Large intestine (tissue), 3 donors: Measurements from ENCODE around the gene PIK3C2G. TPM values are rescaled to one million over a fixed set of nuclear protein-coding genes. Genes with fewer than 3 reads are reported as not detected.
A peak's percentile ranks its signal among the peaks of the same experiment; 100 is the strongest.

ENCODE experiments used
- DNase-seq, 2 donors: peaks; one replicate each; pipeline versions ENCODE4 v3.0.0 to v3.0.0-alpha.2; 2013
- H3K27ac ChIP-seq: one replicate; pipeline ENCODE4 v1.5.1; 2013; ENCODE audit warnings: low read length
- H3K27me3 ChIP-seq: 2 replicates; pipeline ENCODE4 v1.6.1; 2013; ENCODE audit warnings: low read length; ENCODE audit not compliant: control insufficient read depth, insufficient read depth
- H3K36me3 ChIP-seq: 2 replicates; pipeline ENCODE4 v1.6.1; 2013; ENCODE audit warnings: low read length; ENCODE audit not compliant: control insufficient read depth, insufficient read depth
- H3K4me1 ChIP-seq: one replicate; pipeline ENCODE4 v1.6.1; 2013; ENCODE audit warnings: low read length; ENCODE audit not compliant: control insufficient read depth, insufficient read depth
- H3K4me3 ChIP-seq: one replicate; pipeline ENCODE4 v1.5.1; 2013; ENCODE audit warnings: low read length
- H3K9me3 ChIP-seq: one replicate; pipeline ENCODE4 v1.6.1; 2013; ENCODE audit warnings: mild to moderate bottlenecking, low read depth, low read length, moderate library complexity; ENCODE audit not compliant: control insufficient read depth
- whole genome bisulfite sequencing: methylation state at CpG from one replicate; pipeline ENCODE4 v1.1.5; 2013; ENCODE audit warnings: low lambda C conversion rate; ENCODE audit not compliant: insufficient coverage; 5-methylcytosine and 5-hydroxymethylcytosine counted together
- polyA plus RNA-seq: library from polyadenylated mRNA; unstranded; fragments of 120-200 nt; gene quantifications from one replicate; pipeline ENCODE4 v1.2.1, GENCODE V29; 2013

The PIK3C2G gene
- polyA plus RNA-seq, 1 donor: 2.1 TPM

DNA sequence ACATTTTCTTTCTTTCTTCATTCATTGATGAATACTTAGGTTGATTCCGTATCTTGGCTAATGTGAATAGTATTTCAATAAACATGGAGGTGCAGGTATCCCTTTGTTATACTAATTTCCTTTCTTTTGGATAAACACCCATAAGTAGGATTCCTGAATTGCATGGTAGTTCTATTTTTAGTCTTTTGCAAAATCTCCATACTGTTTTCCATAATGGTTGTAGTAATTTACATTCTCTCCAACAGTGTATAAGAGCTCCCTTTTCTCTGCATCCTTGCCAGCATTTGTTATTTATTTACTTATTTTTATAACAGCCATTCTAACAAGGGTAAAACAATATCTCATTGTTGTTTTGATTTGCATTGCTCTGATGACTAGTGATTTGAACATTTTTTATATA lies 36.6 kb downstream of the PIK3C2G start:
- no CpG with 5 or more reads among the region's 1 CpG for WGBS
- no peaks in the 10 kb centered on the region for H3K27me3 ChIP-seq
- no peaks in the 10 kb centered on the region for H3K36me3 ChIP-seq
- peaks cover 8% of the 10 kb centered on the region for H3K9me3 ChIP-seq
- no peaks in the 10 kb centered on the region for H3K4me1 ChIP-seq
- H3K27ac ChIP-seq: no peak overlapping the region
- H3K4me3 ChIP-seq: no peak overlapping the region
- DNase-seq: no peak

DNA sequence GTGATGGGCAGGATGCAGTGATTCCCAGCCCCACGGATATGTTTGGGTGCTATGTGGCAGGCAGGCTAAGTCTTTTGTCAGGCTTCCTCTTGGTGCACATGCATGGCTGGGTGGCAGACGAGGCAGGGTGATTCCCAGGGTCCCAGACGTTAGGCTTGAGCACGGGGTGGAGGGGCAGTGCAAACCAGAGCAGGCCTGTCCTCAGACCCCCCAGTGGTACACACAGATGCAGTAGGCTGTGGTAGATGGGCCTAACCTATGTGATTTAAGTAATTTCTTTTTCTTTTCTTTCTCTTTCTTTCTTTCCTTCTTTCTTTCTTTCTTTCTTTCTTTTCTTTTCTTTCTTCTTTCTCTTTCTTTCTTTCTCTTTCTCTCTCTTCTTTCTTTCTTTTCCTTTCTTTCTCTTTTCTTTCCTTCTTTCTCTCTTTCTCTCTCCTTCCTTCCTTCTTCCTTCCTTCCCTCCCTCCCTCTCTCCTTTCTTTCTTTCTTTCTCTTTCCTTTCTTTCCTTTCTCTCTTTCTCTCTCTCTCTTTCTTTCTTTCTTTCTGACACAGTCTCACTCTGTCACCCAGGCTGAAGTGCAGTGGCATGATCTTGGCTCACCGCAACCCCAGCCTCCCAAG lies 41.6 kb downstream of the PIK3C2G start:
- Histone ChIP-seq H3K4me1 (no peaks in the 10 kb centered on the region), H3K36me3 (no peaks in the 10 kb centered on the region), H3K9me3 (peaks cover 8% of the 10 kb centered on the region), H3K27me3 (no peaks in the 10 kb centered on the region), H3K4me3 (no peak overlapping the region), H3K27ac (no peak overlapping the region)
- DNase-seq: no peak
- WGBS: no CpG with 5 or more reads among the region's 5 CpGs

DNA sequence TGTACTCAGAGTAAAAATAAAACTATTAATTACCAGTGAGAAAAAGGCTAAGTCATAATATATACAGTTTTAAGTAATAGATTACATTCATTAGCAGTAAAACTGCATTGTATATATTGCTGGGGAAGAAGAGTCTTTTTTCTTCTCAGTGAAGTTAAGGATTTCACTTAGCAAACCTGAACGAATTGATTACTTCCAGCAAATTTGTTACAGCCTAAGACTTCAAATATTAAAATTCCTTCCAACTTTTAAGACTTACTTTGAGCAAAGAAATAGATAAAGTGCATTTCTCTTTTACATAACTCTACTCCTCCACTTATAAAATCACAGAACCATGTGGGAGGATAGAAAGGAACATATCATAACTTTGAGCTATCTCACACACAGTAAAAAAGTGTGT lies 43.3 kb downstream of the PIK3C2G start:
- 80% methylated on average over 1 of the region's 1 CpG for WGBS
- H3K27ac ChIP-seq: no peak overlapping the region
- peaks cover 8% of the 10 kb centered on the region for H3K9me3 ChIP-seq
- no peaks in the 10 kb centered on the region for H3K27me3 ChIP-seq
- no peaks in the 10 kb centered on the region for H3K4me1 ChIP-seq
- no peak overlapping the region for H3K4me3 ChIP-seq
- no peak for DNase-seq
- no peaks in the 10 kb centered on the region for H3K36me3 ChIP-seq

DNA sequence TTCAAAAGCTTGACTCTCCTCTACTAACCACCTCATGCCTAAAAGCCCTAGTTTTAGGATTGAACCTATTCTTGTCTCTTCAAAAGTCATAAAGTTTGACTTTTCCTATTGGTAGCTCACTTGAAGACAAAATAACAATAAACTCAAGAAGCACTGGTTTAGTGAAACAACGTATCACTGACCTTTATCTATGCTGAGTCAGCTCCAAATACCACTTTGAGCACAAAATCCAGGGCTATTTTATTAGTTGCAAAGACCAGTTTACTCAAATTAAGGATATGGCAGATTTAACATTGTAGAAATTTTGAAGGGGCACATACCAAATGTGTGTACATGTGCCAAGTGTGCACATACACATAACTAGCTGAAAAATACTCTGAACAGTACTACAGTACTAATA lies 45.0 kb downstream of the PIK3C2G start:
- no peaks in the 10 kb centered on the region for H3K4me1 ChIP-seq
- no peak for DNase-seq
- no CpG with 5 or more reads among the region's 1 CpG for WGBS
- H3K27me3 ChIP-seq: no peaks in the 10 kb centered on the region
- no peak overlapping the region for H3K4me3 ChIP-seq
- H3K27ac ChIP-seq: no peak overlapping the region
- peaks cover 6% of the 10 kb centered on the region for H3K9me3 ChIP-seq
- no peaks in the 10 kb centered on the region for H3K36me3 ChIP-seq

DNA sequence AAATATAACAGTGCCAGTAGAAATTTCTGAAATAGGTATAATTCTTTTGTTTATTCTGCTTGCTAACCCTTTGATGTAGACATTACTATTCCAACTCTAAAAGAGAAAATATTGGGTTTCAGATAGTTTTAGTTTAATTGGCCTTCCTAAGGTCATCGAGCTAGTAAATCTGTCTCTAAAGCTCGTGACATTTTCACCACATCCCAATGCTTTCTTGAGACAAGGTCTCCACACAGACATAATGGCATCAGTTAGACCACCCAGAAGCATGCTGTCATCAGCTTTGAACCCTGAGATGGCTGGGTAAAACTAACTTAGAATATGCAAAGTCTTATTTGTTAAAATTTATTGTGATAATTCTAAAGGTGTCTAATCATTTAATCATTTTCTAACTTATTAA lies 52.0 kb downstream of the PIK3C2G start:
- H3K4me1 ChIP-seq: no peaks in the 10 kb centered on the region
- DNase-seq: no peak
- no CpG with 5 or more reads among the region's 2 CpGs for WGBS
- no peak overlapping the region for H3K27ac ChIP-seq
- no peak overlapping the region for H3K4me3 ChIP-seq
- no peaks in the 10 kb centered on the region for H3K9me3 ChIP-seq
- no peaks in the 10 kb centered on the region for H3K27me3 ChIP-seq
- no peaks in the 10 kb centered on the region for H3K36me3 ChIP-seq

DNA sequence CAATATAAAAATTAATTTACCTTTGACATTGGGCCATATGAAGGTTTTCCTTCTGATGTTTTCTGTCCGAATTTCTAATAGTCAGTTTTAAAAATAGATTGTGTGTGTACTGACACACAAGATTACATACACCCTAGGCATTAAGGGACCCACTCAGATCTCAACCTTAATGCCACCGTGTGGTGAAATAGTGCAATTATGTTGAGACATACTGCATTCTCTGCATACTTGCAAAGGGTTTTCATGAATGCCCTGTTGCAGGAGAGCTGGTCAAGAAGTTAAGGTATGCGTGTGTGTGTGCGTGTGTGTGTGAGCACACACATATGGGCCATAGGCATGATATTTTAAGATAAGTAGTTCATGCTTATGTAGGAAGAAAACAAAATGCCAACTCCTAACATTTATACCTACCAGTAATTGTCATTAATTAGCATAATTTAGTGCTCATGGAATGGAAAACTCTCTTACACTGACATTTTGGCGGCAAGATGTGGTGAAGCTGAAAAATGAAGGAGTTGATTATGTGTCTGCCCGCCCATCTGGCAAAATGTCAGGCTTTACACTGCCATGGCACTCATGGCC lies 58.8 kb downstream of the PIK3C2G start:
- Histone ChIP-seq H3K36me3 (no peaks in the 10 kb centered on the region), H3K27ac (no peak overlapping the region), H3K4me3 (no peak overlapping the region), H3K27me3 (no peaks in the 10 kb centered on the region), H3K4me1 (peaks cover 6% of the 10 kb centered on the region), H3K9me3 (no peaks in the 10 kb centered on the region)
- WGBS: no CpG with 5 or more reads among the region's 6 CpGs
- DNase-seq: peak in 1 of 2 donors; percentile 59

DNA sequence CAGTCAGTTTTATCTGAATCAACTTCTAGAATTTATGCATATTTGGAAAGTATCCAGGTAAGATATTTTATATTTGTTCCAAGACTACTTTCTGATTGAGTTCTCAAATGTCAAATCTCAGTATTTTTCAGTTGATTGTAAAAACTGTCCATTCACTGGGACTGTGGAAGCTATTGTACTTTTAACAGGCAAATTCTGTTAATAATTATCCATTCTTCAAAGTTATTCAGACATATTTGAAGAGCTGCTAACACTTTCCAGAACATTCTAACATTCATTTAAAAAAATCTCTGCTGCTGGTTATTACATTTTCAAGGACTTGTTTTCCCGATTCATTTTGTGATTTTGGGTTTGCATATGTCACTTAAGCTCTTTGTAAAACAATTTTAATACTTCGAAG lies 59.7 kb downstream of the PIK3C2G start:
- WGBS: 80% methylated on average over 1 of the region's 2 CpGs
- H3K36me3 ChIP-seq: no peaks in the 10 kb centered on the region
- peaks cover 6% of the 10 kb centered on the region for H3K4me1 ChIP-seq
- no peaks in the 10 kb centered on the region for H3K9me3 ChIP-seq
- H3K27ac ChIP-seq: no peak overlapping the region
- H3K27me3 ChIP-seq: no peaks in the 10 kb centered on the region
- no peak overlapping the region for H3K4me3 ChIP-seq
- DNase-seq: no peak

DNA sequence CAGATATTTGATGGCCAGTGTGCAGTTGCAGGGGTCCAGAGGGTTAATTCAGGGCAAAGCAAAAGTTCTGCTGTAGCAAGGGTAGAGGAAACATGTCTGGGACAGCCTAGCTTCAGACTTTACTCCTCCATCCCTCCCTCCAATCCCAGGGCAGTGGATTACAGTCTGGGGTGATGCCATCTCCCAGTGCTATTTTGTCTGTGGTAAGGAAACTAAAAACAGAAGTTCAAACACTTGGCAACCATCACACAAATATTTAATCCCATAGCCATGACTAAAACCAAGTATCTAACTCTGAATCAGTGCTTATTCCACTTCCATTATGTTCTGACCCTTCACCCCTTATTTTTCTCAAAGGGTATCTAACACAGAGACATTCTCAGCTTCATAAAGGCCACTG lies 61.8 kb downstream of the PIK3C2G start:
- no peak for DNase-seq
- Histone ChIP-seq H3K9me3 (no peaks in the 10 kb centered on the region), H3K27me3 (no peaks in the 10 kb centered on the region), H3K4me3 (no peak overlapping the region), H3K36me3 (no peaks in the 10 kb centered on the region), H3K4me1 (peaks cover 6% of the 10 kb centered on the region), H3K27ac (no peak overlapping the region)

DNA sequence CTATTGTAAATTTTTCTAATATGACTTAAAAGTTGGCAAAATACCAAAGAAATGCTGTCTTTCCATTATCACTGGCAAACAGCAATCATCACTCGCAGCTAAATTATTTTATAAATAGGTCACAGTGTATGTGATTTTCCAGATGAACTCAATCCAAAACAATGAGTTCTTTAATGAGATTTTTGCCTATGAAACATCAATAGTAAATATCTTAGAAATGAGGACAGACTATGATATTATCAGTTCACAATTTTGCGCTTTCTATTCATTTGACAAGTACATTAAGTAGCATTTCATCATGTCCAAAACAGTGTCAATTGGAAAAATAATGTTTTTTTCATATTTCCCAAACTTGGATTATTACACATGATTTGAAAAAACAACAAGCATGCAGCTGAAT lies 65.7 kb downstream of the PIK3C2G start:
- H3K9me3 ChIP-seq: no peaks in the 10 kb centered on the region
- no peak for DNase-seq
- 83% methylated on average over 2 of the region's 2 CpGs for WGBS
- no peaks in the 10 kb centered on the region for H3K4me1 ChIP-seq
- H3K4me3 ChIP-seq: no peak overlapping the region
- no peaks in the 10 kb centered on the region for H3K36me3 ChIP-seq
- no peaks in the 10 kb centered on the region for H3K27me3 ChIP-seq
- H3K27ac ChIP-seq: no peak overlapping the region

DNA sequence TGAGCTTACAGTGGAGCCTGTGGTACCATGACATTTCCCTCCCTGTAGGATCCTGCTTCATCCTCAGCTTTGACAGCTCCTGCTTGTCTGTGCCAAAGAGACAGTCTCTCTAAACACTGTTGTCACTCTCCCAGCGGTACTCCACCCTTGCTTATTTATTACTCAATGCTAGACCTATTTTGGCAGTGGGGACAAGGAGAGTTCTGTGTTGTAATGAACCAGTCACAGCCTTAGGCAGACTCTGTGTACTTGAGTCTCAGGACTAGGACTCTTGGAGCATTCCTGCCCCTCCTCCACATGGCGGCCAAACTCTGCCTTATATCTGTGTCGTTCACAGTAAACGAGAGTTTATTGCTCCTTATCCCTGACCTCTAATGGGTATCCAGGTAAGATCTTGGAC lies 70.9 kb downstream of the PIK3C2G start:
- no CpG with 5 or more reads among the region's 4 CpGs for WGBS
- Histone ChIP-seq H3K4me3 (no peak overlapping the region), H3K36me3 (no peaks in the 10 kb centered on the region), H3K27ac (no peak overlapping the region), H3K4me1 (no peaks in the 10 kb centered on the region), H3K27me3 (no peaks in the 10 kb centered on the region), H3K9me3 (no peaks in the 10 kb centered on the region)
- DNase-seq: peak; percentile 9 to 47

DNA sequence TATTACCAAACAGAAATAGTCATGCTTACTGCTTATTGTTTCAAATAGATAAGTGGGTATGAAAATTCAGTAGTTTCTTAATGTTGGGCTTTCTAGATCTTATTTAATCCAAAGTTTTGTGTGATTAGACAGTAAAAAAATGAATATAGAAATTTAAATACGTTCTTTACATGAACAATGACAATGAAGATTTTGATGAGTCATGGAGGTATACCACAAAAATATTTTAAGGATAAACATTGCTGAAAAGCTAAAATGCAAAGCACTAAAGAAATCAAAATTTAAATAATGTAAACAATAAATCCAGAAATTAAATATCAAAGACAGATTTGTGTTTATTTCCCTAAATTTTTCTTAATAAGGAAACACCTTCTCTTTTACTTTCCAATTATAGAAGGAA lies 78.3 kb downstream of the PIK3C2G start:
- H3K9me3 ChIP-seq: no peaks in the 10 kb centered on the region
- 100% methylated on average over 1 of the region's 1 CpG for WGBS
- peaks cover 2% of the 10 kb centered on the region for H3K4me1 ChIP-seq
- H3K4me3 ChIP-seq: no peak overlapping the region
- no peaks in the 10 kb centered on the region for H3K36me3 ChIP-seq
- no peaks in the 10 kb centered on the region for H3K27me3 ChIP-seq
- H3K27ac ChIP-seq: no peak overlapping the region
- no peak for DNase-seq
